ENCODE data around the gene PRKCZ.

Gene PRKCZ

GRCh38 chr1:2061065-2061778 lies 11.0 kb downstream of the PRKCZ start:
- no peak for DNase-seq

GRCh38 chr1:2065699-2066098 lies 15.5 kb downstream of the PRKCZ start:
- no peak for DNase-seq

GRCh38 chr1:2067393-2067792 lies 17.2 kb downstream of the PRKCZ start:
- no peak for DNase-seq

- no peak for DNase-seq
Measured at GRCh38 chr1:2067981-2068380, 17.8 kb downstream of the PRKCZ start.

GRCh38 chr1:2068951-2069350 lies 18.7 kb downstream of the PRKCZ start:
- DNase-seq, result no peak

- no peak for DNase-seq
Measured at GRCh38 chr1:2070016-2070415, 19.8 kb downstream of the PRKCZ start.

GRCh38 chr1:2070800-2071530 lies 20.8 kb downstream of the PRKCZ start:
- no peak for DNase-seq

GRCh38 chr1:2072109-2072806 lies 22.0 kb downstream of the PRKCZ start:
- no peak for DNase-seq

GRCh38 chr1:2072891-2073290 lies 22.7 kb downstream of the PRKCZ start:
- no peak for DNase-seq

- peak; percentile 77 for DNase-seq
Measured at GRCh38 chr1:2073382-2074230, 23.4 kb downstream of the PRKCZ start.

- DNase-seq, result no peak
Measured at GRCh38 chr1:2074396-2074795, 24.2 kb downstream of the PRKCZ start.

- DNase-seq, result no peak
Measured at GRCh38 chr1:2074944-2075740, 24.9 kb downstream of the PRKCZ start.

GRCh38 chr1:2076826-2077225 lies 26.6 kb downstream of the PRKCZ start:
- no peak for DNase-seq

GRCh38 chr1:2078170-2078569 lies 28.0 kb downstream of the PRKCZ start:
- no peak for DNase-seq

GRCh38 chr1:2079396-2080085 lies 29.3 kb downstream of the PRKCZ start:
- DNase-seq, result no peak

- no peak for DNase-seq
Measured at GRCh38 chr1:2080140-2080539, 29.9 kb downstream of the PRKCZ start.

GRCh38 chr1:2080884-2081283 lies 30.7 kb downstream of the PRKCZ start:
- no peak for DNase-seq

GRCh38 chr1:2081326-2081885 lies 31.2 kb downstream of the PRKCZ start:
- no peak for DNase-seq

- DNase-seq, result no peak
Measured at GRCh38 chr1:2082064-2082463, 31.9 kb downstream of the PRKCZ start.

- DNase-seq, result no peak
Measured at GRCh38 chr1:2083666-2084065, 33.5 kb downstream of the PRKCZ start.

GRCh38 chr1:2084306-2084705 lies 34.1 kb downstream of the PRKCZ start:
- no peak for DNase-seq
